GM12892 (cell line): ENCODE data around the gene LCN15.
A peak's percentile ranks its signal among the peaks of the same experiment; 100 is the strongest.

Experiments used
- POLR2AphosphoS5 ChIP-seq: IDR thresholded peaks from 2 replicates; pipeline ENCODE4 v1.6.1; 2011; ENCODE audit warnings: low read depth, low read length, control low read depth
- TAF1 ChIP-seq: IDR thresholded peaks from 2 replicates; pipeline ENCODE4 v1.6.1; 2011; ENCODE audit warnings: low read depth, mild to moderate bottlenecking, control low read depth, low read length, borderline replicate concordance

GRCh38 chr9:136722969-136723356 lies 41.4 kb downstream of the LCN15 start:
- TF ChIP-seq TAF1, result no peak
- TF ChIP-seq POLR2AphosphoS5, result peak; percentile 71
